Nephron progenitor cell (in vitro differentiated cells): ENCODE results near the gene MYL6B.
A peak's percentile ranks its signal among the peaks of the same experiment; 100 is the strongest.

Experiments used
- DNase-seq: peaks from one replicate; pipeline ENCODE4 v3.0.0; 2021
- H3K27ac Mint-ChIP-seq: 2 replicates; pipeline ENCODE4 v1.8.0; 2021; ENCODE audit warnings: mild to moderate bottlenecking, moderate library complexity, mixed read lengths
- H3K27me3 Mint-ChIP-seq: 2 replicates; pipeline ENCODE4 v1.8.0; 2021; ENCODE audit warnings: mild to moderate bottlenecking, low read depth, mixed read lengths; ENCODE audit not compliant: poor library complexity
- H3K36me3 Mint-ChIP-seq: 2 replicates; pipeline ENCODE4 v1.8.0; 2021; ENCODE audit warnings: low read depth, mixed read lengths
- H3K4me1 Mint-ChIP-seq: 2 replicates; pipeline ENCODE4 v1.8.0; 2021; ENCODE audit warnings: mixed read lengths
- H3K4me3 Mint-ChIP-seq: 2 replicates; pipeline ENCODE4 v1.8.0; 2021; ENCODE audit warnings: mild to moderate bottlenecking, moderate library complexity, mixed read lengths
- H3K9me3 Mint-ChIP-seq: 2 replicates; pipeline ENCODE4 v1.8.0; 2021; ENCODE audit warnings: mild to moderate bottlenecking, moderate library complexity, mixed read lengths
- TF ChIP-seq, protein P1 (sequence below): fragments of 200-600 bp; sonication (generic); IDR thresholded peaks from 2 replicates; pipeline ENCODE4 v1.5.0; 2021; ENCODE audit warnings: antibody characterized with exemption

Gene MYL6B

DNA sequence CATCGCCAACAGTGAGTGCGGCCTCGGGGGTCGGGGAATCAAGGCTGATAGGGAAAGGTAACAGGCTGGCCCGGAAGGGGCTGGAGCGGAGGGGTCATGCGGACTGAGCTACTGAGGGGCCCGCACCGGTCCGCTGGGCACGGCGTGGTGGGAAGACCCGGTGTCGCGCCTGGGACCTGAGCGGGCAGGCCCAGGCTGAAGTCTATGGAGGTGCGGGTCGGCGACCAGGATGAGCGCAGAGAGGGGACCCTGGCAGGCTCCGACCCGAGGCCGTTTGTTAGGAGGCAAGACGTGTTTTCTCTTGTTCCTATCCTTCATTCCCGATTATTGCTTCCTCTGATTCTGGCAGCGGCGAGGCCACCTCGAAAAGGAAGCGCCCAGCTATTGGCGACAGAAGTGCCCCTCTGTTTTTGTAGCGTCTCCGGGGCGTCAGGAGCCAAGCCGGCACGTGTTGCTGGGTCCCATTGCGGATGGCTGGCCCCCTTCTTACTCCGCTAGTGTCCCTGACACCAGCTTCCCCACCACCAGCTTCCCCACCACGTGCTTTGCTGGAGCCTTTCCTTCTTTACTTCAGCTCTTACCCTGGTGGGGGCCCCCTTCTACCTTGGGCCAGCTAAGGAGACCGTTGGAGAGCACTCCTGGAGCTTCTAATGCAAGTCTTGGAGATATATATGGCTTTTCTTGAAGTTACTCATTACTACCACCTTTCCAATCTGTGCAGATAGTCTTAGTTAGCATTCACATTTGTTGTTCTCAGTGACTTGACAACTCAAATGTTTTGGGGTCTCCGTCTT, 47.4 kb upstream of the MYL6B start:
- peak overlapping the region; percentile 97 for H3K4me3 Mint-ChIP-seq
- H3K4me1 Mint-ChIP-seq: peaks cover 49% of the 10 kb centered on the region
- H3K36me3 Mint-ChIP-seq: peaks cover 36% of the 10 kb centered on the region
- no peaks in the 10 kb centered on the region for H3K27me3 Mint-ChIP-seq
- TF ChIP-seq, protein P1, sequence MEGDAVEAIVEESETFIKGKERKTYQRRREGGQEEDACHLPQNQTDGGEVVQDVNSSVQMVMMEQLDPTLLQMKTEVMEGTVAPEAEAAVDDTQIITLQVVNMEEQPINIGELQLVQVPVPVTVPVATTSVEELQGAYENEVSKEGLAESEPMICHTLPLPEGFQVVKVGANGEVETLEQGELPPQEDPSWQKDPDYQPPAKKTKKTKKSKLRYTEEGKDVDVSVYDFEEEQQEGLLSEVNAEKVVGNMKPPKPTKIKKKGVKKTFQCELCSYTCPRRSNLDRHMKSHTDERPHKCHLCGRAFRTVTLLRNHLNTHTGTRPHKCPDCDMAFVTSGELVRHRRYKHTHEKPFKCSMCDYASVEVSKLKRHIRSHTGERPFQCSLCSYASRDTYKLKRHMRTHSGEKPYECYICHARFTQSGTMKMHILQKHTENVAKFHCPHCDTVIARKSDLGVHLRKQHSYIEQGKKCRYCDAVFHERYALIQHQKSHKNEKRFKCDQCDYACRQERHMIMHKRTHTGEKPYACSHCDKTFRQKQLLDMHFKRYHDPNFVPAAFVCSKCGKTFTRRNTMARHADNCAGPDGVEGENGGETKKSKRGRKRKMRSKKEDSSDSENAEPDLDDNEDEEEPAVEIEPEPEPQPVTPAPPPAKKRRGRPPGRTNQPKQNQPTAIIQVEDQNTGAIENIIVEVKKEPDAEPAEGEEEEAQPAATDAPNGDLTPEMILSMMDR: no peak
- H3K9me3 Mint-ChIP-seq: no peaks in the 10 kb centered on the region
- peak; percentile 55 for DNase-seq
- peak overlapping the region; percentile 97 for H3K27ac Mint-ChIP-seq

DNA sequence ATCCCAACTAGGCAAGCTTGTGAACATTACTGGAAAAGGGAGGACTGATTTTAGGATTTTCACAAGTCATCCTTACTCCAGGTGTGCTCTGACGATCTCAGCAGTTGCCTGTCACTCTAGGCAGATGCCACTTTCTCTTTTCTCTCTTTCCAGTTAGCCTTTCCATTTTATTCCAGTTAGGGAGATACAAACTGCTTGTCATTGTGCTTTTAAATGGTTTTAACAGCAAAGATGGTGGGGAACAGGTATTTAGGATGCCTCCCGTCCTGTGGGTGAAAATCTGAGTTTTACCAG, 46.8 kb upstream of the MYL6B start:
- DNase-seq: no peak
- peaks cover 42% of the 10 kb centered on the region for H3K36me3 Mint-ChIP-seq
- H3K4me1 Mint-ChIP-seq: peaks cover 49% of the 10 kb centered on the region
- peak overlapping the region; percentile 97 for H3K4me3 Mint-ChIP-seq
- TF ChIP-seq, protein P1: no peak
- peaks cover 2% of the 10 kb centered on the region for H3K27me3 Mint-ChIP-seq
- H3K27ac Mint-ChIP-seq: peak overlapping the region; percentile 97
- H3K9me3 Mint-ChIP-seq: no peaks in the 10 kb centered on the region

DNA sequence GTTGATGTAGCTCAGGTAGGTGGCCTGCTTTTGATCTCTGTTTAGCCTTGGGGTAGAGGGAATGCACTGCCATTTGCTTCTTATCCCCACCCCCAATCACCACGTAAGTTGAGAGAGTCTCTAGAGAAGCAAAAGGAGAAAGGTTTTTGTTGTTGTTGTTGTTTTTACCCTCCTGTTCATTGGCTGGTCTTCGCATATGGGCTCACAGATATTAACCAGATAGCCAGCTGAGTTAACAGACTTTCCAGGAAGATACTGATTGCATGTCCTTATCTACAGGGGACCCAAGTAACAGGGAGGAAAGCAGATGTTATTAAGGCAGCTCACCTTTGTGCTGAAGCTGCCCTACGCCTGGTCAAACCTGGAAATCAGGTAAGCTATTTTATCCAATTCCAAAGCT, 45.1 kb upstream of the MYL6B start:
- TF ChIP-seq, protein P1: no peak
- DNase-seq: no peak
- Mint-ChIP-seq H3K27me3 (peaks cover 2% of the 10 kb centered on the region), H3K27ac (no peak overlapping the region), H3K4me1 (peaks cover 48% of the 10 kb centered on the region), H3K4me3 (peak overlapping the region; percentile 42), H3K9me3 (no peaks in the 10 kb centered on the region), H3K36me3 (peaks cover 55% of the 10 kb centered on the region)

DNA sequence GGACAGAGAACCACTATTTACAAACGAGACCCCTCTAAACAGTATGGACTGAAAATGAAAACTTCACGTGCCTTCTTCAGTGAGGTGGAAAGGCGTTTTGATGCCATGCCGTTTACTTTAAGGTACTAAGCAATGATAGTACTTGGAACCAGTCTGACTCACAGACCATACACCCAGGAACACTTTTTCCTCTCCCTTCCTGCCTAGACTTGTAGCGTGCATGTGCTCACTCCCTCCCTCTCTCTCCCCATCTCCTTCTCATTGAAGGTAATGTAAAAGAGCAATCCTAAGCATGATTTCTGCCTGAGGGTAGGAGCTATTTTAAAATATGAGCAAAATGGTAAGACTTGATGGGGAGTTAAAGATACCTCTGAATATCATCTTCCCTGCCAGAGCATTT, 41.8 kb upstream of the MYL6B start:
- peaks cover 18% of the 10 kb centered on the region for H3K4me1 Mint-ChIP-seq
- H3K27ac Mint-ChIP-seq: peak overlapping the region; percentile 77
- H3K9me3 Mint-ChIP-seq: no peaks in the 10 kb centered on the region
- H3K36me3 Mint-ChIP-seq: peaks cover 78% of the 10 kb centered on the region
- peaks cover 2% of the 10 kb centered on the region for H3K27me3 Mint-ChIP-seq
- TF ChIP-seq, protein P1: no peak
- no peak for DNase-seq
- no peak overlapping the region for H3K4me3 Mint-ChIP-seq

DNA sequence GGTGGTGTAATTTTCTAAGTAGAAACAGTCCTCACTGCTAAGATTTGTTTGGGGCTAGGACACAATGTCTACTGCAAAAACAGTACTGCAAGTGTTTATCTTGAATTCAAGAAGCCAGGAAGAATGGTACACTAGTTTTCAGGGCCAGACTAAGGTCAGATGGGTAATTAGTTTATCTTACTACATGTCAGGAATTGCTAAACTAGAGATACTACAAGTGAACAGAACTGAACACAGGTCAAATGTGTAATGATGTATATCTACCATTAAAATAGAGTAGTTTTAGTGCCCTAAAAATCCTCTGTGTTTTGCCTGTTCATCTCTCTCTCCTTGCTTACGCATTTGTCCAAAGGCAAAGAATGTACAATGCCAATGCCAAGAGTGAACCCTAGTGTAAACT, 38.3 kb upstream of the MYL6B start:
- Mint-ChIP-seq H3K4me1 (peaks cover 16% of the 10 kb centered on the region), H3K27ac (peak overlapping the region; percentile 4), H3K36me3 (peaks cover 63% of the 10 kb centered on the region), H3K9me3 (no peaks in the 10 kb centered on the region), H3K27me3 (peaks cover 10% of the 10 kb centered on the region), H3K4me3 (no peak overlapping the region)
- DNase-seq: no peak
- TF ChIP-seq, protein P1: no peak

DNA sequence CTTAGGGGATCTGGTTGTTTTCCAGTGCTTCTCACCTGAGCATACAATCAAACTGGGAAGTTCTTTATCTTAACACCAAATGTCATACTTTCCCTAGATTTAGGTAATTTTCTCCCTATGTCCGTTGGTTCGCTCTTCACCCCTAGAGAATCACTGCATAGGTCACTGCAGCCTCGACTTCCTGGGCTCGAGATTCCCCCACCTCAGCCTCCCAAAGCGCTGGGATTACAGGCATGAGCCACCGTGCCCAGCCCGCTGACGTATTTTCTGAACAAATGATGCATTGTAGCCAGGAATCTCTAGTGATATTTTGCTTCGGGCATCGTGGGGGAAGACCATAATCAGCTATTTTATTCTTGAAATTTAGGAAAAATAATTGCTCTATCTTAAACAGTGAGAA, 37.1 kb upstream of the MYL6B start:
- H3K27me3 Mint-ChIP-seq: peaks cover 10% of the 10 kb centered on the region
- peaks cover 54% of the 10 kb centered on the region for H3K36me3 Mint-ChIP-seq
- H3K9me3 Mint-ChIP-seq: no peaks in the 10 kb centered on the region
- no peak overlapping the region for H3K27ac Mint-ChIP-seq
- peak overlapping the region; percentile 98 for H3K4me3 Mint-ChIP-seq
- TF ChIP-seq, protein P1: no peak
- peaks cover 28% of the 10 kb centered on the region for H3K4me1 Mint-ChIP-seq
- no peak for DNase-seq
